Measurements from ENCODE around the gene FGF16. TPM values are rescaled to one million over a fixed set of nuclear protein-coding genes. Genes with fewer than 3 reads are reported as not detected.

FGF16 gene
- total and polyA plus RNA-seq, 2 donors, result 0.07 TPM; not detected in 1

DNA sequence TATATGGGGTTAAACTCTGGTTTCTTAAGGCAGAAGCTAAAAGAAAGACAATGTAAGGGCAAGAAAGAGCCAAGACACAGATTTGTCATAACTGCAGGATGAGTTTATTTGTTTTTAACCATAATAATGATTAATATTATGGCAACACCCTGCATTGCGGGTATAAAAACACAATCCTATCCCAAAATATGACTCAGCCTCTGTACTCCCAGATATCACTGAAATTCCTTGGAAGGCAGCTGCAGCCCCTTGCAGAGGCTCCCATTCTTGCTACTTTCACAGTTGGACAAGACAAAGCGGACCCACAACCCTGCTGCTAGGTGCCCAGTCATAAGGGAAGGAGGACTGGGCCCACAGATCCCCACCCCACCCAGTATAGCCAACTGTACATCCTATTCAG lies 20.4 kb upstream of the FGF16 start:
- WGBS, result 92% methylated on average over 2 of the region's 2 CpGs
- Histone ChIP-seq H3K9me3 (ENCODE audit: control insufficient read depth in 2 of 2, insufficient read depth in 1 of 2, low read length in 1 of 2) (no peaks in the 10 kb centered on the region), H3K27me3 (ENCODE audit: control insufficient read depth in 2 of 2, insufficient read depth in 1 of 2, low read length in 1 of 2) (no peaks in the 10 kb centered on the region), H3K4me3 (ENCODE audit: low read length in 2 of 2) (no peak overlapping the region), H3K27ac (ENCODE audit: low read depth in 1 of 2, low read length in 1 of 2) (no peak overlapping the region), H3K36me3 (ENCODE audit: control insufficient read depth in 2 of 2, insufficient read depth in 2 of 2, low read length in 1 of 2) (no peaks in the 10 kb centered on the region), H3K4me1 (ENCODE audit: control insufficient read depth in 2 of 2, insufficient read depth in 2 of 2, low read length in 2 of 2) (no peaks in the 10 kb centered on the region)
- no peak for DNase-seq (ENCODE audit: low read depth in 6 of 9, low spot score in 9 of 9)

GRCh38 chrX:77427611-77428010 lies 19.6 kb upstream of the FGF16 start:
- WGBS, result 100% methylated on average over 1 of the region's 1 CpG
- H3K36me3 ChIP-seq (ENCODE audit: control insufficient read depth in 2 of 2, insufficient read depth in 2 of 2, low read length in 1 of 2), result no peaks in the 10 kb centered on the region
- H3K9me3 ChIP-seq (ENCODE audit: control insufficient read depth in 2 of 2, insufficient read depth in 1 of 2, low read length in 1 of 2), result no peaks in the 10 kb centered on the region
- no peak for DNase-seq (ENCODE audit: low read depth in 6 of 9, low spot score in 9 of 9)
- no peaks in the 10 kb centered on the region for H3K4me1 ChIP-seq (ENCODE audit: control insufficient read depth in 2 of 2, insufficient read depth in 2 of 2, low read length in 2 of 2)
- H3K27ac ChIP-seq (ENCODE audit: low read depth in 1 of 2, low read length in 1 of 2), result no peak overlapping the region
- H3K27me3 ChIP-seq (ENCODE audit: control insufficient read depth in 2 of 2, insufficient read depth in 1 of 2, low read length in 1 of 2), result no peaks in the 10 kb centered on the region
- no peak overlapping the region for H3K4me3 ChIP-seq (ENCODE audit: low read length in 2 of 2)

- no peaks in the 10 kb centered on the region for H3K36me3 ChIP-seq (ENCODE audit: control insufficient read depth in 2 of 2, insufficient read depth in 2 of 2, low read length in 1 of 2)
- no peak overlapping the region for H3K27ac ChIP-seq (ENCODE audit: low read depth in 1 of 2, low read length in 1 of 2)
- 88% methylated on average over 1 of the region's 1 CpG for WGBS
- no peaks in the 10 kb centered on the region for H3K27me3 ChIP-seq (ENCODE audit: control insufficient read depth in 2 of 2, insufficient read depth in 1 of 2, low read length in 1 of 2)
- H3K4me1 ChIP-seq (ENCODE audit: control insufficient read depth in 2 of 2, insufficient read depth in 2 of 2, low read length in 2 of 2), result no peaks in the 10 kb centered on the region
- H3K4me3 ChIP-seq (ENCODE audit: low read length in 2 of 2), result no peak overlapping the region
- H3K9me3 ChIP-seq (ENCODE audit: control insufficient read depth in 2 of 2, insufficient read depth in 1 of 2, low read length in 1 of 2), result no peaks in the 10 kb centered on the region
- DNase-seq (ENCODE audit: low read depth in 6 of 9, low spot score in 9 of 9), result no peak
Observed at GRCh38 chrX:77428551-77428950, 18.6 kb upstream of the FGF16 start.

DNA sequence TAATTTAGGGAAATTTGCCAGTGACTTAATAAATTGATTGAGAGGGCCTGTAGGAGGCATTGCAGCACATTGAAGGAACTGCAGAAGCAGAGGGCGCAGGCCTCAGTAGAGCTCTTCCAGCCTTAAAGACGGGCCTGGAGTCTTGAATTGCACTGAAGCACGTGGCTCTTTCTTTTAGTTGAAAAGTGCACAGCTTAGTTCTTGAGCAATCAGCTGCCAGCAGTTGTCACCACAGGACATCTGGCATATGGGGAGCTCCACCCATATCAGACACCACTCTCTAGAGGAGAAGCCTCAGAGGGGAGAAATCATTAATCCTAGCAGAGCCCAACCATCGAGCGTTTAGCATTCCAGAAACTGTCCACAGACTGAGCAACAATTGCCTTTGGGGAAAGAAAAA lies 16.0 kb upstream of the FGF16 start:
- DNase-seq (ENCODE audit: low read depth in 6 of 9, low spot score in 9 of 9), result peak in 2 of 9 donors; percentile 9 to 42
- no peaks in the 10 kb centered on the region for H3K36me3 ChIP-seq (ENCODE audit: control insufficient read depth in 2 of 2, insufficient read depth in 2 of 2, low read length in 1 of 2)
- H3K27me3 ChIP-seq (ENCODE audit: control insufficient read depth in 2 of 2, insufficient read depth in 1 of 2, low read length in 1 of 2), result no peaks in the 10 kb centered on the region
- H3K9me3 ChIP-seq (ENCODE audit: control insufficient read depth in 2 of 2, insufficient read depth in 1 of 2, low read length in 1 of 2), result no peaks in the 10 kb centered on the region
- no peak overlapping the region for H3K4me3 ChIP-seq (ENCODE audit: low read length in 2 of 2)
- whole genome bisulfite sequencing, result 31% methylated on average over 5 of the region's 5 CpGs
- H3K4me1 ChIP-seq (ENCODE audit: control insufficient read depth in 2 of 2, insufficient read depth in 2 of 2, low read length in 2 of 2), result no peaks in the 10 kb centered on the region
- H3K27ac ChIP-seq (ENCODE audit: low read depth in 1 of 2, low read length in 1 of 2), result no peak overlapping the region

- no peak overlapping the region for H3K4me3 ChIP-seq (ENCODE audit: low read length in 2 of 2)
- no peaks in the 10 kb centered on the region for H3K27me3 ChIP-seq (ENCODE audit: control insufficient read depth in 2 of 2, insufficient read depth in 1 of 2, low read length in 1 of 2)
- no peak overlapping the region for H3K27ac ChIP-seq (ENCODE audit: low read depth in 1 of 2, low read length in 1 of 2)
- DNase-seq (ENCODE audit: low read depth in 6 of 9, low spot score in 9 of 9), result no peak
- H3K4me1 ChIP-seq (ENCODE audit: control insufficient read depth in 2 of 2, insufficient read depth in 2 of 2, low read length in 2 of 2), result no peaks in the 10 kb centered on the region
- 97% methylated on average over 1 of the region's 1 CpG for WGBS
- no peaks in the 10 kb centered on the region for H3K36me3 ChIP-seq (ENCODE audit: control insufficient read depth in 2 of 2, insufficient read depth in 2 of 2, low read length in 1 of 2)
- no peaks in the 10 kb centered on the region for H3K9me3 ChIP-seq (ENCODE audit: control insufficient read depth in 2 of 2, insufficient read depth in 1 of 2, low read length in 1 of 2)
Observed at GRCh38 chrX:77433001-77433400, 14.2 kb upstream of the FGF16 start.

GRCh38 chrX:77434962-77435361 lies 12.2 kb upstream of the FGF16 start:
- WGBS, result over 99% methylated on average over 3 of the region's 3 CpGs
- H3K36me3 ChIP-seq (ENCODE audit: control insufficient read depth in 2 of 2, insufficient read depth in 2 of 2, low read length in 1 of 2), result no peaks in the 10 kb centered on the region
- no peak overlapping the region for H3K27ac ChIP-seq (ENCODE audit: low read depth in 1 of 2, low read length in 1 of 2)
- H3K4me3 ChIP-seq (ENCODE audit: low read length in 2 of 2), result no peak overlapping the region
- H3K4me1 ChIP-seq (ENCODE audit: control insufficient read depth in 2 of 2, insufficient read depth in 2 of 2, low read length in 2 of 2), result no peaks in the 10 kb centered on the region
- DNase-seq (ENCODE audit: low read depth in 6 of 9, low spot score in 9 of 9), result no peak
- no peaks in the 10 kb centered on the region for H3K9me3 ChIP-seq (ENCODE audit: control insufficient read depth in 2 of 2, insufficient read depth in 1 of 2, low read length in 1 of 2)
- no peaks in the 10 kb centered on the region for H3K27me3 ChIP-seq (ENCODE audit: control insufficient read depth in 2 of 2, insufficient read depth in 1 of 2, low read length in 1 of 2)

DNA sequence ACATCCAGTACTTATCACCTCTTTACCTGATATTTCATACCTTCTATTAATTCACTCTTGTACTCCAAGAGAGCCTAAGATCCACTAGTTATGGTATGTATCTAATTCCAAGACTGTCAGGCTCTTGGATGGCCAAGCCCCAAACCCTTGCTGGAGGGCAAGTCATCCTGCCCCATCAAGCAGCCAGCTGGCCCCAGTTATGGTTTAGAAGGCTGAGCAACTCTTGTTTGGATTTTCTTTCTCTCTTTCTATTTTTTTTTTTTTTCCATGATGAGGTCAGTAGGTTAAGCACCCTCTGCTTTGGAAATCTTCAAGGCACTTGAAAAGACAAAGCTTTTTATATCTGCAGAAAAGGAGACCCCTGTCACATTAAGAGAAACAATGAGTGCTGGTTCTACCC lies 10.9 kb upstream of the FGF16 start:
- Histone ChIP-seq H3K4me1 (ENCODE audit: control insufficient read depth in 2 of 2, insufficient read depth in 2 of 2, low read length in 2 of 2) (no peaks in the 10 kb centered on the region), H3K27ac (ENCODE audit: low read depth in 1 of 2, low read length in 1 of 2) (no peak overlapping the region), H3K36me3 (ENCODE audit: control insufficient read depth in 2 of 2, insufficient read depth in 2 of 2, low read length in 1 of 2) (no peaks in the 10 kb centered on the region), H3K9me3 (ENCODE audit: control insufficient read depth in 2 of 2, insufficient read depth in 1 of 2, low read length in 1 of 2) (no peaks in the 10 kb centered on the region), H3K4me3 (ENCODE audit: low read length in 2 of 2) (no peak overlapping the region), H3K27me3 (ENCODE audit: control insufficient read depth in 2 of 2, insufficient read depth in 1 of 2, low read length in 1 of 2) (no peaks in the 10 kb centered on the region)
- DNase-seq (ENCODE audit: low read depth in 6 of 9, low spot score in 9 of 9), result no peak

DNA sequence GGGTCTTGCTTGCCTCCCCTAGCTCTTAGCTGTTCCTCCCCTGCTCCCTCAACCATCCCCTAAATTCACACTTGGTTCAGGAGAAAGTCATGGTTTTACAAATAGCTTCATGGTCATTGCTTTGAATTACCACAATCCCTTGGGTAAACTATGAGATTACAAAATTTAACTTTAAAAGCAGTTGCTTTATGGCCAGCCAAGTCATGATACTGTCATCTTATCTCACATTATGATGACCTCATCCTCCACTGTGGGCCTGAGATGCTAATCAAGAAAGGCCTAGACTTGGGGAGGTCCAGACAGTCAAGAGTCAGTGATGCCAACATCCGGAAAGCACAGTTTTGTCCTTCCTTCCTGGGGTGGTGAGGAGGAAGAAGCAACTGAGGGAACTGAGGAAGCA lies 10.5 kb upstream of the FGF16 start:
- no peak overlapping the region for H3K4me3 ChIP-seq (ENCODE audit: low read length in 2 of 2)
- WGBS, result 100% methylated on average over 1 of the region's 1 CpG
- H3K27ac ChIP-seq (ENCODE audit: low read depth in 1 of 2, low read length in 1 of 2), result no peak overlapping the region
- no peaks in the 10 kb centered on the region for H3K36me3 ChIP-seq (ENCODE audit: control insufficient read depth in 2 of 2, insufficient read depth in 2 of 2, low read length in 1 of 2)
- no peaks in the 10 kb centered on the region for H3K4me1 ChIP-seq (ENCODE audit: control insufficient read depth in 2 of 2, insufficient read depth in 2 of 2, low read length in 2 of 2)
- DNase-seq (ENCODE audit: low read depth in 6 of 9, low spot score in 9 of 9), result no peak
- H3K27me3 ChIP-seq (ENCODE audit: control insufficient read depth in 2 of 2, insufficient read depth in 1 of 2, low read length in 1 of 2), result no peaks in the 10 kb centered on the region
- no peaks in the 10 kb centered on the region for H3K9me3 ChIP-seq (ENCODE audit: control insufficient read depth in 2 of 2, insufficient read depth in 1 of 2, low read length in 1 of 2)

GRCh38 chrX:77440330-77440729 lies 6.9 kb upstream of the FGF16 start:
- H3K27ac ChIP-seq (ENCODE audit: low read depth in 1 of 2, low read length in 1 of 2), result no peak overlapping the region
- no peaks in the 10 kb centered on the region for H3K4me1 ChIP-seq (ENCODE audit: control insufficient read depth in 2 of 2, insufficient read depth in 2 of 2, low read length in 2 of 2)
- H3K9me3 ChIP-seq (ENCODE audit: control insufficient read depth in 2 of 2, insufficient read depth in 1 of 2, low read length in 1 of 2), result no peaks in the 10 kb centered on the region
- no peak for DNase-seq (ENCODE audit: low read depth in 6 of 9, low spot score in 9 of 9)
- WGBS, result 68% methylated on average over 4 of the region's 4 CpGs
- H3K27me3 ChIP-seq (ENCODE audit: control insufficient read depth in 2 of 2, insufficient read depth in 1 of 2, low read length in 1 of 2), result no peaks in the 10 kb centered on the region
- H3K4me3 ChIP-seq (ENCODE audit: low read length in 2 of 2), result no peak overlapping the region
- H3K36me3 ChIP-seq (ENCODE audit: control insufficient read depth in 2 of 2, insufficient read depth in 2 of 2, low read length in 1 of 2), result no peaks in the 10 kb centered on the region

DNA sequence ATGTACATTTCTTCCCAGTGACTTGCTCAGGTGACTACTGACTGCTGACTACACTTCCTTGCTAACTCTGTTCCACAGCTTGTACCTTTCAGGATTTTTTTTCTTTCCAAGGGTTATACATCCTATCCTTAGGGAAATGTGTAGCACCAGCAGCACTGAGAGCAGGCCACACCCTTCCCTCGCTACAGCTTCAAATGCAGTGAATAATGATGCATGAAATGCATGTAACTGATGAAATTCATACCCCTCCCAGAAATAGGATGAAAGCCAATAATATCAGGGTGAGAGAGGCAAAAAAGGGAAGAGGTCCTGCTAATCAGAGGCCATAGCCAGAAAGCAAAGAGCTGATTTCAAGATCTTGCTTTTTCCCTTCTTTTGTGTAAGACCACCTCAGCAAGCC lies 6.2 kb upstream of the FGF16 start:
- Histone ChIP-seq H3K4me1 (ENCODE audit: control insufficient read depth in 2 of 2, insufficient read depth in 2 of 2, low read length in 2 of 2) (no peaks in the 10 kb centered on the region), H3K27ac (ENCODE audit: low read depth in 1 of 2, low read length in 1 of 2) (no peak overlapping the region), H3K27me3 (ENCODE audit: control insufficient read depth in 2 of 2, insufficient read depth in 1 of 2, low read length in 1 of 2) (peaks cover 0 to 4% of the 10 kb centered on the region in 2 donors), H3K4me3 (ENCODE audit: low read length in 2 of 2) (no peak overlapping the region), H3K9me3 (ENCODE audit: control insufficient read depth in 2 of 2, insufficient read depth in 1 of 2, low read length in 1 of 2) (no peaks in the 10 kb centered on the region), H3K36me3 (ENCODE audit: control insufficient read depth in 2 of 2, insufficient read depth in 2 of 2, low read length in 1 of 2) (no peaks in the 10 kb centered on the region)
- no peak for DNase-seq (ENCODE audit: low read depth in 6 of 9, low spot score in 9 of 9)
- WGBS, result 95% methylated on average over 1 of the region's 1 CpG
